Posterior cingulate gyrus (tissue), 11 donors: ENCODE results near the gene PLCB1.
A peak's percentile ranks its signal among the peaks of the same experiment; 100 is the strongest.

Source experiments
- DNase-seq, 10 donors: peaks; one replicate each; pipeline versions ENCODE4 v3.0.0 to v3.0.0-alpha.2; 2020 to 2021; ENCODE audit warnings: mixed read lengths in 3 of 10
- intact Hi-C: fragments of 100-400 bp; cut with DNase I; formaldehyde crosslinking; loops from one replicate; pipeline ENCODE4 v1.15.1; 2023

PLCB1 gene

GRCh38 chr20:8291873-8292272, 159.8 kb downstream of the PLCB1 start:
- intact Hi-C loops, result no loop called here
- DNase-seq, result no peak

GRCh38 chr20:8292793-8293192, 160.7 kb downstream of the PLCB1 start:
- no peak for DNase-seq
- intact Hi-C loops, result no loop called here

- no peak for DNase-seq
- intact Hi-C loops, result no loop called here
Observed at GRCh38 chr20:8293750-8294149, 161.7 kb downstream of the PLCB1 start.

- DNase-seq, result no peak
- intact Hi-C loops, result no loop called here
Observed at GRCh38 chr20:8296536-8296935, 164.5 kb downstream of the PLCB1 start.

DNA sequence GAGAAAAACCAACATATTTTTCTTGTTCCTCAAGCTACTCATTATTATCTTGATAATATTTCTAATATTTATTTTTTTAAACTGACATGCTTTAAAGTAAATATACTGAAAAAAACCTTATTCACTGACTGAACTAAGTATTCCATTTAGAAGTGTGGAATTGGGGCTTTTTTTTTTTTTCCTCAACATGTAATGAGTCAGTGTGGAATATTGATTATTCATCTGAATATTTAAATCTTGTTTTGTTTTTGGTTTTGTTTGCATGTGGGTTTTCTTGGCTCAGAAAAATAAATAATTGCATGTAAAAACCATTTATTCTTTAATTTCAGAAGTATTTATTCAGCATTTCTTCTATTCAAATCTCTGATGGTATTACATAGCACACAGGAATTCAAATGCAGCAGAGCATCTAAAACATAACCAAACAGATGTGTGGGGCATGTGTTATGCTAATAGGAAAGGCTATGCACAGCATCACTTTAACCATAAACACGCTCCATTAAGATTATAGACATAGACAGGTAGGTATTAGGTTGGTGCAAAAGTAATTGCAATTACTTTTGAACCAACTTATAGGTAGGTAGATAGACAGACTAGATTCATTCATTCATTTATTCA, 166.5 kb downstream of the PLCB1 start:
- intact Hi-C loops, result no loop called here
- DNase-seq, result no peak

DNA sequence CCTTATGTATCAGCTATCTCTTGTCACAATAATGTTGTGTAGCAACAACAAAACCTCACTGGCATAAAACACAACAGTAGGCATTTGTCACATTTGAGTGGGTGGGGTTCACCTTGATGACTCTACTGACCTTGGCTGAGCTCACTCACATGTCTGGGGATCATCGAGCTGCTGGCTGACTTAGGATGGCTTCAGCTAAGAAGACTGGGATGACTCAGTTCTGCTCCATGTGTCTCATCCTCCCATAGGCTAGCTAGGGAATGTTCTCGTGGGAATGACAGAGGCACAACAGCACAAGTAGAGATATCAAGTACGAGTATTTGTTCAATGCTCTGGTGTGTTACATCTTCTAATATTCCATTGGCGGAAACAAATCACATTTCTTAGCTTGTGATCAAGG, 167.9 kb downstream of the PLCB1 start:
- no peak for DNase-seq
- intact Hi-C loops, result no loop called here

GRCh38 chr20:8301655-8302054, 169.6 kb downstream of the PLCB1 start:
- no peak for DNase-seq

GRCh38 chr20:8303651-8304050, 171.6 kb downstream of the PLCB1 start:
- intact Hi-C loops, result no loop called here
- no peak for DNase-seq

More at GRCh38 chr20:8301655-8302054, 169.6 kb downstream of the PLCB1 start:
- intact Hi-C loops, result no loop called here

DNA sequence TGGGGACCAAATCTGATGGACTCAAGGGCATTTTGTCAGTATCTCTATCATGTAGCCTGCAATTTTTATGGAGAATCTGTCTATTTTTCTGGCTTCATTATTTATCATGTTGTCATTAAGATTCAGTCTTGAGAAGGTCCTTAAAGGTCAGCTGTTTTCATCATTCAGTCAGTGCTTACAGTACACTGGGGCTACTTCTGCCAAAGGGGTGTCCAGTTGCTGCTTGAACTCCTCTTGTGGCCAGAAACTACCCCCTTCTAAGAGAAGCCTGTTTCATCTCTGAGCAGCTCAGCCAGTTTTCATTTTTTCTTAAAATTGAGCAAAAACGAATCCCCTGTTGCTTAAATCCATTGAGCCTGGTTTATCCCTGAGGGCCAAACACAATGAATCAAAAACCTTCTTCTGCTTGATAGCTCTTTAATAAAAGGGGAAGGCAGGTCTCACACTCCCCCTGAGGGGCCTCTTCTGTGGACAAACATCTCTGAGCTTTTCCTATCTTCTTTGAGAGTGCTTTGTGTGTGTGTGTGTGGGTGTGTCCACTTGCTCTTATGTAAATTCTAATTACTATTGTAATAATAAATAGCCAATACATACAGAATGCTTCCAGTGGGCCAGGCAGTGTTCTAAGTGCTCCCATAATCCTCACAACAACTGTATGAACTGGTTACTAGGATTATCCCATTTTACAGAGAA, 172.2 kb downstream of the PLCB1 start:
- intact Hi-C loops, result no loop called here

DNA sequence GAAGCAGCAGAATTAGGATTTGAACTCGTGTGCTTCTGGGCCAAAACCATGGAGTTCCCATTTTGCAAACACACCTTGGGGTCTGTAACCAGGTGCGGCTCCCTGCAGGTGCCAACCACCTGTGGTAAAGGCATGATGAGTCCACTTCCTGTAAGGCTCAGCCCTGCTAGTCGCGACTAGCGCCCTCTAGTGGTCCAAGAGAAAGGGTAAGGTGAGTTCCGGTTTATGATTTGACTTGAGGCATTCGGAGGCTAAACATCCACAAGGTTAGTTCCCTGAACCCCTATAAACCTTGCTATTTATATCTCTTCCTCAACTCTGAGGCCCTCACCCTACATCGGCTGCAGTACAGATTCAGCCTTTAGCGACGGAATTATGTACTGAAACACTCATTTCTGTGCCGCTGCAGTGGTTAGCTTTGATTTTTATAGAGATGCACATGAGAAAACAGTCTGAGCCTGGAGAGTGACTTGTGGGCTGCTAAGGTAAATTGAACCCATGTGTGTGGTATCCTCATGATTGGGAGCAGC, 173.4 kb downstream of the PLCB1 start:
- DNase-seq, result peak in 7 of 10 donors; percentile 22 to 83 (median 36)
- intact Hi-C loops, result no loop called here

More for the DNA sequence above, 172.2 kb downstream of the PLCB1 start:
- no peak for DNase-seq

GRCh38 chr20:8306937-8307336, 174.9 kb downstream of the PLCB1 start:
- intact Hi-C loops, result no loop called here

DNA sequence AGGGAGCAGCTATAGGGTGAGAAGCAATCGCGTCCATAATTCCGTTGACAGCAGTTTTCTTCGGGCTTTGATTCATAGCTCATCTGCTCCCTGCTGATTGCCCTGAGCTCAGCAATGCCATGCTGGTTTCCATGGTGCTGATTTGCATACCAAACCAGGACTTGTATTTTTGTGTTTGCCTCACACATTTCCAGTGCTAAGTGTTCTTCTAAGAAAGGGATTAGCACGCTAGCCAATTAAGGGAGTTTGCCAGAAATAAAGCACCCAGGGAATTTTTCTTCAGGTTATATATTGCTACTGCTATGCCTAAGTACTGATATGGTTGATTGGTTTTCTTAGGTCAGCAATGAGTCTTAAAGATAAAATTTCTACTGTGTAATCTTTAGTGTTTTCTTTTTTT, 177.6 kb downstream of the PLCB1 start:
- DNase-seq, result peak in 7 of 10 donors; percentile 27 to 88 (median 63)
- intact Hi-C loops, result no loop called here

More at GRCh38 chr20:8306937-8307336, 174.9 kb downstream of the PLCB1 start:
- no peak for DNase-seq

DNA sequence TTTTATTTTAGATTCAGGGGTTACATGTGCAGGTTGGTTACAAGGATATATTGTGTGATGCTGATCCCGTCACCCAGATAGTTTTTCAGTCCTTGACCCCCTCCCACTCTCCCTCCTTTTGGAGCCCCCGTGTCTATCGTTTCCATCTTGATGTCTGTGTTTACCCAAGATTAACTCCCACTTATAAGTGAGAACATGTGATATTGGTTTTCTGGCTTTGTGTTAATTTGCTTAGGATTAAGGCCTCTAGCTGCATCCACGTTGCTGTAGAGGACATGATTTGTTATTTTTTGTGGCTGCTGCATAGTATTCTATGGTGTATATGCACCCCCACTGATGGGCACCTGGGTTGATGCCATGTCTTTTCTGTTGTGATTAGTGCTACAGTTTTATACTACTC, 178.6 kb downstream of the PLCB1 start:
- no peak for DNase-seq
- intact Hi-C loops, result no loop called here

DNA sequence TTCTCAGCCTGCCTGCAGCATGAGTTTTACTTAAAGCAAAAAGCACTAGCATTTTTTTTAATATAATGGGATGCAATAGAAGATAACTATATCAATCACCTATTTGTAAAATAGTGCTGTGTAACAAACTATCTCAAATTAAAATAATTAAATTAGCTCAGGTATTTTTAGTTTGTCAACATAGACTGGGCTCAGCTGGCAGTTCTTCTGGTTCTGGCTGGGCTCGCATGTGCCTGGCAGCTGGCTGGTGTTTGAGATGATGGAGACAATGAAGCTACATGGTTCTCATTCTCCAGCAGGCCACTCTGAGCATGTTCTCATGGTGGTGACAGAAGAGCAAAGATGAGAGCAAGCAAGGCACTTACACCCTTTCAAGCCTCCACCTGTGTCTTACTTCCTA, 181.0 kb downstream of the PLCB1 start:
- no peak for DNase-seq
- intact Hi-C loops, result no loop called here

- intact Hi-C loops, result no loop called here
- no peak for DNase-seq
Observed at GRCh38 chr20:8315639-8316573, 183.8 kb downstream of the PLCB1 start.

GRCh38 chr20:8317448-8317847, 185.4 kb downstream of the PLCB1 start:
- intact Hi-C loops, result no loop called here
- no peak for DNase-seq

DNA sequence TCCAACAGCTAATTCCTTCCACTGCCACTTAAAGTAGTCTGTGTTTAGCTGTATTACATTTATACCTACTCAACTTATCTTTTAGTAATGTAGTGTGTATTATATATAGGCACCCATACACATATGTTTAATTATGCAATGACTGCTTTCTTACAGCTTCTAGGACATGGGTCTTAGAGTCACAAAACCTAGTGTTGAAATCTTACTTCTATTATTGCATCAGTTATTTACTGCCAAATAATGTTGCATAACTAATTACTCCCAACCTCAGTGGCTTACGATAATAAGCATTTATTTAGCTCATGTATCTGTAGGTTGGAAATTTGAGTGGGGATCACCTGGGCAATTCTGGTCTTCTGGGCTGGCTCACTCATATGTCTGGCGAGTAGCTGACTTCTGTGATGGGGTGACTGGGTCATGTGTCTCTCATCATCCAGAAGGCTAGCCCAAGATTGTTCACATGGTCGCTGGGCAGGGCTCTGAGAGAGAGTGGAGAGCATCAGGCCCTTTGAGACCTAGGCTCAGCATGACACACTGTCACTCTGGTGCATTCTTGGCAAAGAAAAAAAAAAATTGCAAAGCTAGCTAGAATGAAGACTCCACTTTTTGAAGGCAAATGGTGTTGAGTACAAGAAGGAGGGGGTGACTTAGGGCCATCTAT, 187.0 kb downstream of the PLCB1 start:
- intact Hi-C loops, result no loop called here
- no peak for DNase-seq

DNA sequence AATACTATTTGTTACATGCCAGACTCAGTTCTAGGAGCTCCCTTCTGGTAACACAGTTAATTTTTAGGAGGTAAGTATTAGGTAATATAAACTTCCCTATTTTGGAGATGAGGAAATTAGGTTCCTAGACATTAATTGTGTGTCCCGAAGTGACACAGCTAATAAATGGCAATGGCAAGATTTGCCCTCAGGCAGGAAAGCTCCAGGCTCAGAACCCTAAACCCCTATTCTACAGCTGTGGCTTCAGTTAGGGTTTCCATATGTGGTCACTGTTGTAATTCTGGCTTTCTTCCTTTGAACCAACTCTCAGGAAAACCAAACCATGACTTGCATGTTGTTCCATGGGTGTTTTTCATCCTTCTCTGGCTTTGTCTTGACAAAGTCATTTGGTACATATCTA, 188.2 kb downstream of the PLCB1 start:
- intact Hi-C loops, result no loop called here

DNA sequence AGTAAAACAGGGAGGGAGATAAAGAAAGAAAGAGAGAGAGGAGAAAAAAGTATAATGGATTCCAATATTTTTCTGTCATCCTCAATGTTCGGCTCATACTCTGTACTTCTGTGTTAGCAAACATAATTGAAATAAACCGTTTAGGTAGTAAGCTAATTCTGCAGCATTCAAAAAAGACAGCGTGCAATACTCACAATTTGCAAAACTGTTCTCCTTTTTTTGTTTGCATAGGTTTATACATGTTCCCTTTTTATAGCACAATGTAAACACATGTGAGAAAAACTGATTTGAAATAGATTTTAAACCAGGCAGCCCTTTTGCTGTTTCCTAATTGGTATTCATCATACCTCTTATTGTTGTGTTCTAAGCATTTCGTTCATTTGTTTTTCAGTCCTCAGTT, 188.9 kb downstream of the PLCB1 start:
- no peak for DNase-seq
- intact Hi-C loops, result no loop called here

More for the DNA sequence above, 188.2 kb downstream of the PLCB1 start:
- no peak for DNase-seq

DNA sequence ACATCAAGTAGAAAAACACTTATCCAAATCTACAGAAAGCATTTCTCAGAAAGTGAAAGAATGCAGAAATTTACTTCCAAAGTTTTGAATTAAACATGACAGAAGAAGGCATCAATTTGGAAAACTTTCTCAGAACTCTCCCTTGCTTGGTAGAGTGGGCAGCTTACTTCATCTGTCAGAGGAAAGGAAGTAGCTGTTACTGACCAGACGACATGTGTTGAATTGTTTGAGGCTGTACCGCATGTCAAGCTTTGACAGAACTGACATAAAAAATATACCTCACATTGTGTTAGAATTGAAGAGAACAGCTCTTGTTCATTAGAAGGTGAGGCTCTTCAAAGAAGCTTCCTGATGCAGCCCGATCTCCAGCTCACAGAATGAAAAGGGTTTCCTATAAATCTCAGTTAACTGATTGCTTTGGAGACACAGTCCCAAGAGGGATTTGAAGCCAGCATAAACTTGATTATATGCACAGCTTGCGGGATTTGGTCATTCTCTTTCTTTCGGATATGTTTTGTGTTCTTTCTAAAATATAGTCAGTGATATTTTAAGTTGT, 190.7 kb downstream of the PLCB1 start:
- no peak for DNase-seq
- intact Hi-C loops, result no loop called here
